Astrocyte (in vitro differentiated cells and primary cell): ENCODE results near the gene UNCX. TPM values are rescaled to one million over a fixed set of nuclear protein-coding genes. Genes with fewer than 3 reads are reported as not detected.

ENCODE experiments used
- DNase-seq: peaks from one replicate; pipeline ENCODE4 v3.0.0-alpha.2; 2010; ENCODE audit warnings: low read depth
- FAIRE-seq: peaks from 2 replicates; lab custom pipeline; 2011; peaks lifted over from hg19 to GRCh38; lab: Jason Lieb, UNC
- H2AFZ ChIP-seq: 2 replicates; pipeline ENCODE4 v1.6.0; 2012; ENCODE audit warnings: low read depth, low read length, inconsistent platforms
- H3K27ac ChIP-seq: 2 replicates; pipeline ENCODE4 v1.5.1; 2011; ENCODE audit warnings: low read depth, low read length, inconsistent platforms
- H3K27me3 ChIP-seq: 2 replicates; pipeline ENCODE4 v1.6.0; 2011; ENCODE audit warnings: low read length, inconsistent platforms; ENCODE audit not compliant: insufficient read depth
- H3K36me3 ChIP-seq: 2 replicates; pipeline ENCODE4 v1.5.1; 2011; ENCODE audit warnings: low read length, inconsistent platforms; ENCODE audit not compliant: insufficient read depth
- H3K4me1 ChIP-seq: 2 replicates; pipeline ENCODE4 v1.5.1; 2011; ENCODE audit warnings: low read length, inconsistent platforms; ENCODE audit not compliant: insufficient read depth
- H3K4me2 ChIP-seq: 2 replicates; pipeline ENCODE4 v1.6.0; 2012; ENCODE audit warnings: low read length, inconsistent platforms
- H3K4me3 ChIP-seq: 2 replicates; pipeline ENCODE4 v1.5.1; 2011; ENCODE audit warnings: low read depth, mild to moderate bottlenecking, low read length, inconsistent platforms; ENCODE audit not compliant: insufficient read depth
- H3K79me2 ChIP-seq: 2 replicates; pipeline ENCODE4 v1.6.0; 2012; ENCODE audit warnings: mild to moderate bottlenecking, low read length, inconsistent platforms; ENCODE audit not compliant: insufficient read depth
- H3K9ac ChIP-seq: 2 replicates; pipeline ENCODE4 v1.6.0; 2012; ENCODE audit warnings: mild to moderate bottlenecking, low read length, inconsistent platforms
- H3K9me3 ChIP-seq: 2 replicates; pipeline ENCODE4 v1.5.1; 2012; ENCODE audit warnings: low read depth, mild to moderate bottlenecking, low read length, inconsistent platforms; ENCODE audit not compliant: insufficient read depth
- H4K20me1 ChIP-seq: 2 replicates; pipeline ENCODE4 v1.6.0; 2012; ENCODE audit warnings: low read length, inconsistent platforms; ENCODE audit not compliant: insufficient read depth
- H3K27ac Mint-ChIP-seq: one replicate; pipeline ENCODE4 v1.8.0; 2021; ENCODE audit warnings: mild to moderate bottlenecking, mixed read lengths; ENCODE audit not compliant: unreplicated experiment
- H3K27me3 Mint-ChIP-seq: one replicate; pipeline ENCODE4 v1.8.0; 2021; ENCODE audit warnings: low read depth, mixed read lengths; ENCODE audit not compliant: unreplicated experiment
- H3K36me3 Mint-ChIP-seq: one replicate; pipeline ENCODE4 v1.8.0; 2021; ENCODE audit warnings: low read depth, mixed read lengths; ENCODE audit not compliant: unreplicated experiment
- H3K4me1 Mint-ChIP-seq: one replicate; pipeline ENCODE4 v1.8.0; 2021; ENCODE audit warnings: low read depth, mixed read lengths; ENCODE audit not compliant: unreplicated experiment
- H3K4me3 Mint-ChIP-seq: one replicate; pipeline ENCODE4 v1.8.0; 2021; ENCODE audit warnings: mild to moderate bottlenecking, moderate library complexity, mixed read lengths; ENCODE audit not compliant: unreplicated experiment
- H3K9me3 Mint-ChIP-seq: one replicate; pipeline ENCODE4 v1.8.0; 2021; ENCODE audit warnings: mild to moderate bottlenecking, mixed read lengths; ENCODE audit not compliant: unreplicated experiment
- CTCF ChIP-seq: IDR thresholded peaks from 2 replicates; pipeline ENCODE4 v1.5.1; 2011; ENCODE audit warnings: low read depth, mild to moderate bottlenecking, inconsistent platforms, low read length, moderate library complexity; ENCODE audit not compliant: insufficient read depth
- EZH2 ChIP-seq: IDR thresholded peaks from 2 replicates; pipeline ENCODE4 v1.6.1; 2012; ENCODE audit warnings: mild to moderate bottlenecking, low read length, inconsistent platforms; ENCODE audit not compliant: insufficient read depth
- total RNA-seq: library from RNA; stranded (reverse); gene quantifications from 2 replicates; pipeline ENCODE4 v1.2.1, GENCODE V29; 2021

Gene UNCX
- total RNA-seq, 1 donor from 2014 or later, result not detected

GRCh38 chr7:1242256-1242605 lies 9.6 kb downstream of the UNCX start:
- Histone ChIP-seq H3K27me3 (peaks cover 86% of the 10 kb centered on the region), H3K36me3 (no peaks in the 10 kb centered on the region), H3K79me2 (no peaks in the 10 kb centered on the region), H3K4me3 (no peak overlapping the region), H2AFZ (no peak overlapping the region), H3K9me3 (peaks cover 7% of the 10 kb centered on the region), H3K4me2 (no peak overlapping the region), H3K27ac (no peak overlapping the region), H4K20me1 (peaks cover 28% of the 10 kb centered on the region), H3K9ac (no peak overlapping the region), H3K4me1 (no peaks in the 10 kb centered on the region)
- Mint-ChIP-seq H3K9me3 (peaks cover 21% of the 10 kb centered on the region), H3K4me1 (no peaks in the 10 kb centered on the region), H3K27ac (no peak overlapping the region), H3K27me3 (peaks cover 65% of the 10 kb centered on the region), H3K36me3 (peaks cover 2% of the 10 kb centered on the region), H3K4me3 (no peak overlapping the region)
- no peak for FAIRE-seq
- TF ChIP-seq EZH2 (no peak), CTCF (no peak)
- no peak for DNase-seq

- Histone ChIP-seq H3K9ac (no peak overlapping the region), H3K4me2 (no peak overlapping the region), H3K9me3 (peaks cover 7% of the 10 kb centered on the region), H3K79me2 (no peaks in the 10 kb centered on the region), H3K27me3 (peaks cover 86% of the 10 kb centered on the region), H3K4me3 (no peak overlapping the region), H2AFZ (no peak overlapping the region), H3K36me3 (no peaks in the 10 kb centered on the region), H3K27ac (no peak overlapping the region), H3K4me1 (no peaks in the 10 kb centered on the region), H4K20me1 (peaks cover 28% of the 10 kb centered on the region)
- peak; percentile 92 for TF ChIP-seq EZH2
- TF ChIP-seq CTCF, result no peak
- FAIRE-seq, result no peak
- H3K27me3 Mint-ChIP-seq, result peaks cover 62% of the 10 kb centered on the region
- H3K36me3 Mint-ChIP-seq, result peaks cover 2% of the 10 kb centered on the region
- no peak overlapping the region for H3K27ac Mint-ChIP-seq
- DNase-seq, result no peak
- H3K4me1 Mint-ChIP-seq, result no peaks in the 10 kb centered on the region
- peaks cover 19% of the 10 kb centered on the region for H3K9me3 Mint-ChIP-seq
- H3K4me3 Mint-ChIP-seq, result no peak overlapping the region
Measured at GRCh38 chr7:1242606-1243289, 10.1 kb downstream of the UNCX start.

- Histone ChIP-seq H2AFZ (no peak overlapping the region), H3K79me2 (no peaks in the 10 kb centered on the region), H3K9me3 (peaks cover 7% of the 10 kb centered on the region), H3K9ac (no peak overlapping the region), H3K27ac (no peak overlapping the region), H3K36me3 (no peaks in the 10 kb centered on the region), H4K20me1 (peaks cover 28% of the 10 kb centered on the region), H3K27me3 (peaks cover 86% of the 10 kb centered on the region), H3K4me1 (no peaks in the 10 kb centered on the region), H3K4me2 (no peak overlapping the region), H3K4me3 (no peak overlapping the region)
- FAIRE-seq, result no peak
- Mint-ChIP-seq H3K4me3 (no peak overlapping the region), H3K27me3 (peaks cover 62% of the 10 kb centered on the region), H3K4me1 (no peaks in the 10 kb centered on the region), H3K27ac (no peak overlapping the region), H3K9me3 (peaks cover 17% of the 10 kb centered on the region), H3K36me3 (peaks cover 2% of the 10 kb centered on the region)
- TF ChIP-seq CTCF (no peak), EZH2 (peak; percentile 20)
- no peak for DNase-seq
Measured at GRCh38 chr7:1243290-1243963, 10.8 kb downstream of the UNCX start.
